Skeletal muscle tissue (tissue), 4 donors: Measurements from ENCODE around the gene GBP5. TPM values are rescaled to one million over a fixed set of nuclear protein-coding genes. Genes with fewer than 3 reads are reported as not detected.
A peak's percentile ranks its signal among the peaks of the same experiment; 100 is the strongest.
"Not testable (repeated sequence)": the region's sequence is repeated elsewhere in the genome, so short reads cannot be mapped to it uniquely, and the experiment has no call there.

ENCODE experiments used
- H3K27ac ChIP-seq: one replicate; pipeline ENCODE4 v1.7.0; 2013; ENCODE audit warnings: mild to moderate bottlenecking, low read depth, low read length, inconsistent platforms
- H3K27me3 ChIP-seq, 3 donors: one replicate each; pipeline ENCODE4 v1.7.0; 2013; ENCODE audit warnings: low read length in 3 of 3; ENCODE audit not compliant: control insufficient read depth in 3 of 3, insufficient read depth in 3 of 3
- H3K36me3 ChIP-seq, 3 donors: one replicate each; pipeline ENCODE4 v1.7.0; 2013; ENCODE audit warnings: low read length in 3 of 3; ENCODE audit not compliant: control insufficient read depth in 3 of 3, insufficient read depth in 3 of 3
- H3K4me1 ChIP-seq, 3 donors: one replicate each; pipeline ENCODE4 v1.7.0; 2013; ENCODE audit warnings: low read length in 3 of 3, mild to moderate bottlenecking in 3 of 3; ENCODE audit not compliant: control insufficient read depth in 3 of 3, insufficient read depth in 3 of 3
- H3K4me3 ChIP-seq, 3 donors: one replicate each; pipeline ENCODE4 v1.7.0; 2013; ENCODE audit warnings: low read length in 3 of 3
- H3K9ac ChIP-seq, 3 donors: one replicate each; pipeline ENCODE4 v1.7.0; 2013; ENCODE audit warnings: low read length in 3 of 3, mild to moderate bottlenecking in 3 of 3, moderate library complexity in 2 of 3, low read depth in 1 of 3
- H3K9me3 ChIP-seq, 3 donors: one replicate each; pipeline ENCODE4 v1.7.0; 2013; ENCODE audit warnings: low read length in 3 of 3; ENCODE audit not compliant: control insufficient read depth in 3 of 3
- total RNA-seq: library from RNA; depleted of rRNA; stranded (reverse); fragments of >200 nt; gene quantifications from one replicate; pipeline ENCODE4 v1.2.3, GENCODE V29; 2014
- donor health status: Osteomylitis.

Gene GBP5
- total RNA-seq, 1 donor from 2014 or later = 0.52 TPM

- no peaks in the 10 kb centered on the region for H3K27me3 ChIP-seq
- H3K4me3 ChIP-seq = no peak overlapping the region
- H3K9me3 ChIP-seq = no peaks in the 10 kb centered on the region
- no peaks in the 10 kb centered on the region for H3K36me3 ChIP-seq
- H3K27ac ChIP-seq = no peak overlapping the region
- H3K9ac ChIP-seq = no peak overlapping the region
- no peaks in the 10 kb centered on the region for H3K4me1 ChIP-seq
Measured at GRCh38 chr1:89285745-89286380, 13.2 kb upstream of the GBP5 start.

GRCh38 chr1:89284078-89284763 is 11.6 kb upstream of the GBP5 start:
- H3K9me3 ChIP-seq, H3K27me3 ChIP-seq, H3K27ac ChIP-seq, H3K4me1 ChIP-seq, H3K36me3 ChIP-seq, H3K9ac ChIP-seq, H3K4me3 ChIP-seq: not testable (repeated sequence)

GRCh38 chr1:89280766-89281165 is 8.1 kb upstream of the GBP5 start:
- Histone ChIP-seq H3K9ac (no peak overlapping the region), H3K9me3 (no peaks in the 10 kb centered on the region), H3K27me3 (no peaks in the 10 kb centered on the region), H3K4me1 (no peaks in the 10 kb centered on the region), H3K4me3 (no peak overlapping the region), H3K36me3 (no peaks in the 10 kb centered on the region), H3K27ac (no peak overlapping the region)

DNA sequence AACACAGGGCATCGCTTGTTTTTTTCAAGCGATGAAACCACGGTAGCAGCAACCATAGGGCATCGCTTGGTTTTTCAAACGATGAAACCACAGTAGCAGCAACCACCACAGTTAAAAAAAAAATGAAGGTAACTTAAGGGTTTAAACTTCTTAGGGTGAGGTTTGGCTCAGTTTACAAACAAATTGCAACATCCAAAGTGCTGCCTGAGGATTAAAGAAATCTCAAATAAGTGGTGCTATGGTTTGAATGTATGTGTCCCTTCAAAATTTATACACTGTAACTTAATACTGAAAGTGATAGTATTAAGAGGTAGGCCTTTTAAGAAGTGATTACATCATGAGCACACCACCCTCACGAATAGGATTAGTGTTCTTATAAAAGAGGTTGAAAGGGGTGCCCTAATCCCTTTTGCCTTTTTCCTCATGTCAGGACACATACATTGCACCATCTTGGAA is 6.4 kb upstream of the GBP5 start:
- no peak overlapping the region for H3K4me3 ChIP-seq

DNA sequence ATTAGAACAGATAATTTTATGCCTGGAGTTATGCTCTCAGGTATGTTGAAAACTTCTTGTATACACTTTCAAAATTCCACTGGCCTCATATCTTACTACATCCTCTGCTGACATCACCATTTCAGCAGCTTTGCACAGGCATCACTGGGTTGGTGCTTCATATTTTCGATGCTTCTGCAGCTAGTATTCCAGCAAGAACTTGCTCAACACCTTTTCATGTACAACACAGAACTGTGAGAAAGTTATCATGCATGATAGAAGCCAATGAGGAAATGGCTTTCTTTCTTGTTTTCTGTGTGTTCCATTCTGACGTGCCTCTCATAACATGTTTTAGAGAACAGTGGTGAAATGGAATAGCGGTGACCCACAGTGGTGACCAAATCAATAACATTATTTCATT is 5.1 kb upstream of the GBP5 start:
- H3K4me1 ChIP-seq = peaks cover 0 to 6% (median 0%) of the 10 kb centered on the region in 3 donors

More for the DNA sequence above, 6.4 kb upstream of the GBP5 start:
- H3K27me3 ChIP-seq = no peaks in the 10 kb centered on the region
- peaks cover 0 to 6% (median 0%) of the 10 kb centered on the region in 3 donors for H3K4me1 ChIP-seq
- H3K9ac ChIP-seq = no peak overlapping the region
- H3K36me3 ChIP-seq = no peaks in the 10 kb centered on the region
- no peaks in the 10 kb centered on the region for H3K9me3 ChIP-seq
- no peak overlapping the region for H3K27ac ChIP-seq

GRCh38 chr1:89276690-89277089 is 4.0 kb upstream of the GBP5 start:
- no peaks in the 10 kb centered on the region for H3K27me3 ChIP-seq
- H3K4me3 ChIP-seq = no peak overlapping the region
- no peak overlapping the region for H3K27ac ChIP-seq
- H3K4me1 ChIP-seq = peaks cover 0 to 6% (median 0%) of the 10 kb centered on the region in 3 donors
- no peaks in the 10 kb centered on the region for H3K9me3 ChIP-seq
- no peaks in the 10 kb centered on the region for H3K36me3 ChIP-seq
- no peak overlapping the region for H3K9ac ChIP-seq

More for the DNA sequence above, 5.1 kb upstream of the GBP5 start:
- H3K9me3 ChIP-seq = no peaks in the 10 kb centered on the region
- no peaks in the 10 kb centered on the region for H3K36me3 ChIP-seq
- no peak overlapping the region for H3K27ac ChIP-seq
- H3K9ac ChIP-seq = no peak overlapping the region
- no peak overlapping the region for H3K4me3 ChIP-seq
- no peaks in the 10 kb centered on the region for H3K27me3 ChIP-seq

GRCh38 chr1:89274411-89274857 is 1.8 kb upstream of the GBP5 start:
- Histone ChIP-seq H3K9me3 (no peaks in the 10 kb centered on the region), H3K9ac (no peak overlapping the region), H3K4me3 (no peak overlapping the region), H3K27ac (peak overlapping the region; percentile 34), H3K36me3 (no peaks in the 10 kb centered on the region), H3K4me1 (peaks cover 0 to 6% (median 0%) of the 10 kb centered on the region in 3 donors), H3K27me3 (no peaks in the 10 kb centered on the region)

DNA sequence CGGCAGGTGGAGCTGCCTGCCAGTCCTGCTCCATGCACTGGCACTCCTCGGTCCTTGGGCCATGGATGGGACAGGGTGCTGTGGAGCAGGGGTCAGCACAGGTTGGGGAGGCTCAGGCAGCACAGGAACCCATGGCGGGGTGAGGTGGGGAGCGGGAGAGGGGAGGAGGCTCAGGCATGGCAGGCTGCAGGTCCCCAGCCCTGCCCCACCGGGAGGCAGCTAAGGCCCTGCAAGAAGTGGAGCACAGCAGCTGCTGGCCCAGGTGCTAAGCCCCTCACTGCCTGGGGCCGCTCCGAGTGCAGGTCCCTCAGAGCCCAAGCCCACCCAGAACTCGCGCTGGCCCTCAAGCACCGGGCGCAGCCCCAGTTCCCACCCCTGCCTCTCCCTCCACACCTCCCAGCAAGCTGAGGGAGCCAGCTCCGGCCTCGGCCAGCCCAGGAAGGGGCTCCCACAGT is 691 bp upstream of the GBP5 start:
- H3K27ac ChIP-seq = no peak overlapping the region
- no peak overlapping the region for H3K4me3 ChIP-seq
- no peaks in the 10 kb centered on the region for H3K9me3 ChIP-seq
- H3K4me1 ChIP-seq = peaks cover 0 to 6% (median 0%) of the 10 kb centered on the region in 3 donors
- no peaks in the 10 kb centered on the region for H3K36me3 ChIP-seq
- no peak overlapping the region for H3K9ac ChIP-seq
- H3K27me3 ChIP-seq = no peaks in the 10 kb centered on the region

DNA sequence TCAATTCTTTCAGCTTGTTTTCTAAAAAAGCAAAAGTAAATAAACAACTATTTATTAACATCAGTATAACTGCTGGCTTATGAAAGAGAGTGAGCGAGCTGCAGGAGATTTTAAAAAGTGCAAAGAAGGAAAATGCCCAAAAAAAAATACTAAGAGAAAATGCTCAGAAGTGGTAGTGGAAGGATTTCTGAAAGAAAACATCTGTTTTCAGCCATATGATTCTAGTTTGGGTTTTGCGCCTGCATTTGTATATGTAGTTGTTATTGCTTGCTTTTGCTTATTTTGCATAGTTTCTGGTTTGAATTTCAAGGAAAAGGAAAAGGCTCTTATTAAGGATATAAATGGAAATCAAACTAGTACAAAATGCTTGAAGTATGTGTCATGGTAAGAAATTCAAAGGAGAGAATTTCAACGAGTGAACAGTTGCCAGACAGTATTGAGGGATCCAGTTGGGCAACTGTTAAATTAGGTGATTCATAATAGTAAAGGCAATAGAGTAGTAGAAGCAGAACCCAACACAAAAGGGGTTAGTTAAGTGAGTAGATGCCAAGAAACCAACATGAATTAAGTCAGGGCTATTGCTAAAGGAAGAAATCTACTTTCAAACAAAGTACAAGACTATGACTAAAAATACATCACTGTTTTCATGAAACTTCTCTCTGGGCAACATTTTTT is 1.2 kb downstream of the GBP5 start:
- H3K4me3 ChIP-seq = no peak overlapping the region
- H3K9ac ChIP-seq = no peak overlapping the region
- H3K36me3 ChIP-seq = no peaks in the 10 kb centered on the region
- no peaks in the 10 kb centered on the region for H3K27me3 ChIP-seq
- H3K27ac ChIP-seq = no peak overlapping the region
- H3K9me3 ChIP-seq = no peaks in the 10 kb centered on the region
- H3K4me1 ChIP-seq = peaks cover 0 to 6% (median 0%) of the 10 kb centered on the region in 3 donors

- peaks cover 0 to 6% (median 0%) of the 10 kb centered on the region in 3 donors for H3K4me1 ChIP-seq
- no peak overlapping the region for H3K9ac ChIP-seq
- no peaks in the 10 kb centered on the region for H3K36me3 ChIP-seq
- no peaks in the 10 kb centered on the region for H3K9me3 ChIP-seq
- no peaks in the 10 kb centered on the region for H3K27me3 ChIP-seq
- H3K4me3 ChIP-seq = no peak overlapping the region
- H3K27ac ChIP-seq = no peak overlapping the region
Measured at GRCh38 chr1:89270423-89270822, 2.2 kb downstream of the GBP5 start.
